ENCODE measurements around the gene ZMYM2.

ZMYM2 gene

GRCh38 chr13:20102525-20103180 lies 144.1 kb downstream of the ZMYM2 start:
- DNase-seq: no peak

- DNase-seq: no peak
These were observed 146.7 kb downstream of the ZMYM2 start for GRCh38 chr13:20105161-20105689.

GRCh38 chr13:20106742-20107141 lies 148.2 kb downstream of the ZMYM2 start:
- no peak for DNase-seq

GRCh38 chr13:20109037-20109436 lies 150.5 kb downstream of the ZMYM2 start:
- DNase-seq: no peak

DNA sequence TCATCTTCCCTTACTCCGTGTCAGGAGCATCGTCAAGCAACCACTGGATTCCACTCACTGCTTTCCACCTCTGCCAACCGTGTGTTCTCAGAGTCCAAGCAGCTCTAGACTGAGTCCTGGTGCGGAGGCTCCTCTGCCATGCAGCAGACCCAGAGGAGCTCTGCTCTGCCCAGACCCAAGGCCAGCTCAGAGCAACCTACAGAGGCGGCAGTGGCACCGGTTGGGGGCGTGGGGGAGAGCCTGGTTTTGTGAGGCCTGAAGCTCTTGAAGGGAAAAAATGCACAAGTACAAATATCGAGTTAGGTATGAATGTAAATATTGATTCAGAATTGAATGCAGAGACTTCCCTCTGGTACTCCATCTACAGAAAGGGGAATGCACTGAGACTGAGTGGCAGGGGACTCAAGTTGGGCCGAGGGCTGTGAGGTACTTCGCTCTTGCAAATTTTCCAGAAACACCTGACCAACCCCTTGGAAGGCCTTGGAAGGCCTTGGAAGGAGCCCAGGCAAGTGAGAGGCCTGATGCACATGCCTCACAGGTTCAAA lies 155.6 kb downstream of the ZMYM2 start:
- DNase-seq: no peak

DNA sequence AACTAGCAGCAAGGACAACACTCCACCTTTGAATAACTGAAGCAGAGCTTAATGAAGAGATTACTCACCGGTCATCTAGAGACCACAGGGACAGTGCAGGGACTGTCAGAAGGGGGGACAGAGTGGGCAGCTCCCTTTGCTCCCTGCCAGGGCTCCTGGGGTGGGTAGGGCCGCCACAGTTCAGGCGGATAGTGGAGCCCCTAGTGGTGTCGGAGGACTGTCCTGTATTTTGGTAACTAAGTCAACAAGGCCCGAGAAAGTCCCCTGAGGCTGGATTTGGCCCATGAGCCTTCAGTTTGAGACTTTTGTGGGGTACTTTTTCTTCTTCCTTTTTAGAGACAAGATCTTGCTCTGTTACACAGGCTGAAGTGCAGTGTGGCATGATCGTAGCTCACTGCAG lies 157.7 kb downstream of the ZMYM2 start:
- no peak for DNase-seq

DNA sequence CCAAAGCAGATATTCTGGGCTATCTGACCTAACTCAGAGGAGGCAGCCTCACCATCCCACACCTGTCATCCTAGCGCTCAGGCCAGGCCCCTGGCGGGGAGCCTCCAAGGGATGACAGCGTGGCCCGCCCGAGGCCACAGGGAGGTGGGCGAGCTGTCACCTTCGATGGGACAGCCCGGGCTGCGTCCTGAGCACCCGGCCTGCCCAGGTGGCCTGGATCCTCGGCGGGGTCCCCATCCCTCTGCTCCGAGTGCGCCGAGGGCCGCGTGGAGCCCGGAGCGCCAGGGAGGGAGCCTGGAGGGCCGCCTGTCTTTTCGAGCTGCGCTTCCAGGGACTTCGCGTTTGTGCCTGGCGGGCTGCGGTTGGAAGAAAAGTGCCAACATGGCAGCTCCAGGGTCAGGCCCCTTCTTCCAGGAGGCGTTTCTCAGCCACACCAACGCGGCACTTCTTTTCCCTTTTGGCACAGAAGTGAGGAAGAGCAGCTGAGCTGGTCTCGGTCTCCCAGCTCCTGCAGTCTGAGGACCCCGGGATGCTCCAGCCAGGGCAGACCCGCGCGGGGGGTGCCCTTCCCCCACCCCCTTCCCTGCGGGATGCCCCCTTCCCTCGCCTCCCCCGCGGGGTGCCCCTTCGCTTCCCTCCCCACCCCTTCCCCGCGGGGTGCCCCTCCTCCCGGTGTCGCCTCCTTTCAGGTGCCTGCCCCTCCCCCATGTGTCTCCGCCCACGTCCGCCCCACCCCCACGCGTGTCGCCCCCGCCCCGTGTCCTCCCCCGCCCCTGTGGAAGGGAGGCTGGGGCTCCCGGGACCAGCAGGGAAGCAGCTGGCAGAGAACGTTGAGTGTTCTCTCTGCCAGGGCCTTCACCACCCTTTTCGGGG lies 160.0 kb downstream of the ZMYM2 start:
- peak in 45 of 51 donors; percentile 10 to 89 (median 63) for DNase-seq

DNA sequence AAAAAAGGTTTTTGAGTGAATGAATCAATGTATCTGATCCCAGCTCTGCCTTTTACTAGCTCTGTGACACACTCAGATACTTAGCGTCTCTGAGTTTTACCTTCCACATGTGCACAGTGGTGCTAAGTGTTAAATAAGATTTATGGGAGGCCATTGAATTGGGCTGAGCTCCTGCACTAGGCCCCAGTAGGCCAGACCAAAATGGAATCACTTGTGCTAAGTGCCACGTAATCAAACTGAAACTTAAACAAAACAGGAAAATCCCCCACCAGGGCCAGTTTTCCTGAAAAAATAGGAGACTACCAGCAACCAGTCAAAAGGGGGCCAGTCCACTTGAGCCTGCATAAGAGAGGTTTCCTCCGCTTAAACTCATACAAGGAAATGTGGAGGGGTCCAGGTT lies 161.4 kb downstream of the ZMYM2 start:
- peak in 1 of 51 donors; percentile 27 for DNase-seq

DNA sequence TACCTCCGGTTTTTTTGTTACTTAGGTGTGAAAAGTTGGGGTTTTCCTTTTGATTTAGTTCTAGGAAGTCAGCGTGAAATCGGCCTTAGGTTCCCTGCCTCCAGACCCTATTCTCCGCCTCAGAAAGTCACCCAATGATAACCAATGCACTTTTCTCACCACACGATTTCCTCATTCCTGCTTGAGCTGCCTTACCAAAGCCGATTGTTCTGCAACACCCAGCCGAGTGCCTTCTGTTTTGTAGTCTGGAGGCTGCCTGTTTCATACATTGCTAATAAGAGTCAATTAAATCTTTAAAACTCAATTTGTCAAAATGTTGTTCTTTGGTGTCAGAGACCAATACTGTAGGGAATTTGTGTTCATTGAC lies 162.6 kb downstream of the ZMYM2 start:
- DNase-seq: peak in 1 of 51 donors; percentile 1

DNA sequence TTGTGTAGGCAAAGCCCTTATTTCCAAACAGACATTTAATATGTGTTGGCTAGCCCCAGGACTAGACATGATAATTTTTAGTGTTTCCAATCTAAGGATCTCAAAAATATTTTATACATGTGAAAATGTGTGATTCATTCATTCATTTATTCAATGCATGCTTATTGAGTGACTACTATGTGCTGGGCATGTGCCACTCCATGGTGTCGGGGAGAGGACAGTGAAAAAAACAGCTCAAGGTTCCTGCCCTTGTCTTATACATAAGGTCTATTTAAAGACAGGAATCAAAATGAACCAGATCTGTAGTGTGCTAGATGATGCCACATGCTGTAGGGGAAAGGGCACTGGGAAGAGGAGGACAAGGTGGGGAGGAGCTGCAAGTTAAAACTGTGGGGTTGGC lies 165.8 kb downstream of the ZMYM2 start:
- DNase-seq: no peak

GRCh38 chr13:20125129-20125782 lies 166.7 kb downstream of the ZMYM2 start:
- DNase-seq: peak in 3 of 51 donors; percentile 3 to 51 (median 4)

DNA sequence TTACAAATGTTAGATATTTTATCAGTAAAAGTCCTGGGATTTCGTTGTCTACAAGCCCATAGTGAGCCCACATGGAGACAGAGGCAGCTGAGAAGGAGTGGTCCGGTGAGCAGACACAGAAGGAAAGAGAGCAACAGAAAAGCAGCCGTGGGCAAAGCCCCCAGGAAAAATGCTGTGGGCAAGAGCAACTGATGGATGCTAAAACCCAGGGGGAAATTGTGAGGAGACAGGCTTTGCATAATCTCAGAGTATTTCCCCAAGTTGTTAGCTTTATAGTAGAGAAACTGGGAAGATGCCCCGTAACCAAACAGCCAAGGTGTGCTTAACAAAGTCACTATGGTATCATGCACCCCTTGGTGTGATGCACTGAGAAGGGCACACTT lies 167.2 kb downstream of the ZMYM2 start:
- DNase-seq: peak in 1 of 51 donors; percentile 51

- DNase-seq: no peak
These were observed 168.2 kb downstream of the ZMYM2 start for GRCh38 chr13:20126541-20127261.

DNA sequence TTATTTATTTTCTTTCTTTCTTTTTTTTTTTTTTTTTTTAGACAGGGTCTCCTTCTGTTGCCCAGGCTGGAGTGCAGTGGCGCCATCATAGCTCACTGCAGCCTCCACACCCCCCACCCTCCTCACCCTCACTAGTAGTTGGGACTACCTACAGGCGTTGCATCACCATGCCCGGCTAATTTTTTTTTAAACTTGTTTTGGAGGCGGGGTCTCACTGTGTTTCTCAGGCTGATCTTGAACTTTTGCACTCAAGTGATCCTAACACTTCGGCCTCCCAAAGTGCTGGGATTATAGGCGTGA lies 168.7 kb downstream of the ZMYM2 start:
- no peak for DNase-seq

- DNase-seq: peak in 43 of 51 donors; percentile 11 to 80 (median 48)
These were observed 169.3 kb downstream of the ZMYM2 start for GRCh38 chr13:20127562-20128458.

GRCh38 chr13:20128459-20128931 lies 170.0 kb downstream of the ZMYM2 start:
- peak in 1 of 51 donors; percentile 23 for DNase-seq

GRCh38 chr13:20129076-20129475 lies 170.5 kb downstream of the ZMYM2 start:
- no peak for DNase-seq

GRCh38 chr13:20130012-20130411 lies 171.5 kb downstream of the ZMYM2 start:
- no peak for DNase-seq

GRCh38 chr13:20130652-20131051 lies 172.1 kb downstream of the ZMYM2 start:
- DNase-seq: no peak

All from hypothalamus (tissue), 51 donors.